Erythroblast (primary cell): Measurements from ENCODE around the gene STPG1.

Experiments
- DNase-seq, 2 experiments: peaks; one replicate each; lab custom pipeline; 2025; lab: John Stamatoyannopoulos, UW
- GATA1 ChIP-seq: IDR thresholded peaks from 2 replicates; pipeline ENCODE4 v1.6.1; 2011; ENCODE audit warnings: low read depth, mild to moderate bottlenecking, control low read depth, low read length, moderate library complexity
- POLR2A ChIP-seq: IDR thresholded peaks from 2 replicates; pipeline ENCODE4 v1.6.1; 2011; ENCODE audit warnings: mild to moderate bottlenecking, low read length

STPG1 gene

GRCh38 chr1:24311741-24312140, 101.8 kb downstream of the STPG1 start:
- DNase-seq = no peak
- TF ChIP-seq POLR2A (no peak), GATA1 (no peak)

- no peak for DNase-seq
- no peak for TF ChIP-seq POLR2A
- TF ChIP-seq GATA1 = no peak
Measured at GRCh38 chr1:24311234-24311633, 102.3 kb downstream of the STPG1 start.

- no peak for TF ChIP-seq POLR2A
- TF ChIP-seq GATA1 = no peak
- DNase-seq = no peak
Measured at GRCh38 chr1:24309762-24310485, 103.7 kb downstream of the STPG1 start.

- TF ChIP-seq POLR2A (no peak), GATA1 (no peak)
- no peak for DNase-seq
Measured at GRCh38 chr1:24308365-24309015, 105.1 kb downstream of the STPG1 start.
